Measurements from ENCODE around the gene TRIM5. TPM values are rescaled to one million over a fixed set of nuclear protein-coding genes. Genes with fewer than 3 reads are reported as not detected.

TRIM5 gene
- total RNA-seq, 6 donors from 2014 or later = 21.1 to 53.0 (median 35.9) TPM

GRCh38 chr11:5674391-5674790, 10.5 kb downstream of the TRIM5 start:
- Histone ChIP-seq H3K9me3 (no peaks in the 10 kb centered on the region), H3K27ac (no peak overlapping the region), H3K36me3 (peaks cover 8 to 54% (median 21%) of the 10 kb centered on the region in 4 donors), H3K27me3 (no peaks in the 10 kb centered on the region), H3K4me1 (no peaks in the 10 kb centered on the region), H3K4me3 (no peak overlapping the region)
- WGBS, 2 donors = 99 to 100% methylated on average over 4 of the region's 4 CpGs
- DNase-seq (no peak), ATAC-seq (ENCODE audit: low FRiP score in 2 of 2) (peak in 1 of 2 donors; percentile 6)
- TF ChIP-seq, protein P1, sequence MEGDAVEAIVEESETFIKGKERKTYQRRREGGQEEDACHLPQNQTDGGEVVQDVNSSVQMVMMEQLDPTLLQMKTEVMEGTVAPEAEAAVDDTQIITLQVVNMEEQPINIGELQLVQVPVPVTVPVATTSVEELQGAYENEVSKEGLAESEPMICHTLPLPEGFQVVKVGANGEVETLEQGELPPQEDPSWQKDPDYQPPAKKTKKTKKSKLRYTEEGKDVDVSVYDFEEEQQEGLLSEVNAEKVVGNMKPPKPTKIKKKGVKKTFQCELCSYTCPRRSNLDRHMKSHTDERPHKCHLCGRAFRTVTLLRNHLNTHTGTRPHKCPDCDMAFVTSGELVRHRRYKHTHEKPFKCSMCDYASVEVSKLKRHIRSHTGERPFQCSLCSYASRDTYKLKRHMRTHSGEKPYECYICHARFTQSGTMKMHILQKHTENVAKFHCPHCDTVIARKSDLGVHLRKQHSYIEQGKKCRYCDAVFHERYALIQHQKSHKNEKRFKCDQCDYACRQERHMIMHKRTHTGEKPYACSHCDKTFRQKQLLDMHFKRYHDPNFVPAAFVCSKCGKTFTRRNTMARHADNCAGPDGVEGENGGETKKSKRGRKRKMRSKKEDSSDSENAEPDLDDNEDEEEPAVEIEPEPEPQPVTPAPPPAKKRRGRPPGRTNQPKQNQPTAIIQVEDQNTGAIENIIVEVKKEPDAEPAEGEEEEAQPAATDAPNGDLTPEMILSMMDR (IDR thresholded peaks at IDR 0.05) = no peak
- TF ChIP-seq EP300 (IDR thresholded peaks at IDR 0.05) = no peak
- TF ChIP-seq POLR2A (IDR thresholded peaks at IDR 0.05) = no peak
- no peak for TF ChIP-seq POLR2AphosphoS5 (IDR thresholded peaks at IDR 0.05)

GRCh38 chr11:5671831-5672230, 13.0 kb downstream of the TRIM5 start:
- H3K4me3 ChIP-seq = no peak overlapping the region
- H3K9me3 ChIP-seq = no peaks in the 10 kb centered on the region
- H3K4me1 ChIP-seq = peaks cover 0 to 5% (median 0%) of the 10 kb centered on the region in 4 donors
- H3K27me3 ChIP-seq = no peaks in the 10 kb centered on the region
- DNase-seq = no peak
- TF ChIP-seq POLR2AphosphoS5 (IDR thresholded peaks at IDR 0.05) = no peak
- TF ChIP-seq EP300 (IDR thresholded peaks at IDR 0.05) = no peak
- TF ChIP-seq POLR2A (IDR thresholded peaks at IDR 0.05) = no peak
- TF ChIP-seq, protein P1 (IDR thresholded peaks at IDR 0.05) = no peak
- no peak for ATAC-seq (ENCODE audit: low FRiP score in 2 of 2)
- H3K27ac ChIP-seq = no peak overlapping the region
- peaks cover 0 to 57% (median 14%) of the 10 kb centered on the region in 4 donors for H3K36me3 ChIP-seq

- WGBS, 2 donors = 65 to 70% methylated on average over 6 of the region's 6 CpGs
Measured at GRCh38 chr11:5666402-5666793, 18.5 kb downstream of the TRIM5 start.

DNA sequence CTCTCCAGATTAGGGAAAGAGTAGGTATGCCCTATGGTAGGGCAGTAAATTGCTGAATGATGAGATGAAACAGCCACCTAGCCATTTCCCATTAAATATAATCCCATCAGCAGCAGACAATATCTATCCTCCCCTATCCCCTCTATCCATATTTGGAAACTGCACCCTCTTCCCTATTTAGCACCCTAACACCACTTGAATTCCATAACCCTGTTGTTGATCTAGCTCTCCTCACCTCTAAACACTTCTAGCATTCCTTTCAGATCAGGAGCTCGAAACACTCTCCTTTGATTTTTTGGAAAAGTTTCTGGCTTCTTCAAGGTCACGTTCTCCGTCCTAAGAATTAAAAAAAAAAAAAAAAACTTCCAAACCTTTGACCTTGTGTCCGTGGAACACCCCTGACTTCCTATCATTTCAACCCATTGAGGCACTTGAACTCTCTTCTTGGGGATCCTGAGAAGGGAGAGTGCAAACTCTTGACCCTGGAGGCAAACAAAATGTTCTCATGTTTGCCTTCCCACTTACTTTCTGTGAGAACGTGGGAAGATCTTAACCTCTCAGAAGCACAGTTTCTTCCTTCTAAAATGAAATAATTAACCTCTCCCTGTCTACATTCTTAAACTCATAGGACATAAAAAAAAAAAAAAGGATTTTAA, 19.0 kb downstream of the TRIM5 start:
- TF ChIP-seq EP300 (IDR thresholded peaks at IDR 0.05) = peak in 1 of 4 donors; percentile 5
- TF ChIP-seq POLR2A (IDR thresholded peaks at IDR 0.05) = no peak
- DNase-seq = no peak
- WGBS, 2 donors = 70% methylated on average over 5 of the region's 5 CpGs
- Histone ChIP-seq H3K9me3 (no peaks in the 10 kb centered on the region), H3K36me3 (peaks cover 0 to 69% (median 18%) of the 10 kb centered on the region in 4 donors), H3K4me3 (no peak overlapping the region), H3K4me1 (peaks cover 0 to 8% (median 3%) of the 10 kb centered on the region in 4 donors), H3K27me3 (no peaks in the 10 kb centered on the region), H3K27ac (peak overlapping the region in 2 of 4 donors; percentile 1 to 55)
- ATAC-seq (ENCODE audit: low FRiP score in 2 of 2) = peak; percentile 24 to 70

More at GRCh38 chr11:5666402-5666793, 18.5 kb downstream of the TRIM5 start:
- TF ChIP-seq POLR2A (IDR thresholded peaks at IDR 0.05) (no peak), POLR2AphosphoS5 (IDR thresholded peaks at IDR 0.05) (no peak), EP300 (IDR thresholded peaks at IDR 0.05) (no peak)
- TF ChIP-seq, protein P1 (IDR thresholded peaks at IDR 0.05) = no peak
- Histone ChIP-seq H3K36me3 (peaks cover 0 to 74% (median 19%) of the 10 kb centered on the region in 4 donors), H3K4me3 (no peak overlapping the region), H3K9me3 (no peaks in the 10 kb centered on the region), H3K27ac (peak overlapping the region in 1 of 4 donors; percentile 55), H3K27me3 (no peaks in the 10 kb centered on the region), H3K4me1 (peaks cover 0 to 8% (median 3%) of the 10 kb centered on the region in 4 donors)
- no peak for DNase-seq
- peak; percentile 14 to 49 for ATAC-seq (ENCODE audit: low FRiP score in 2 of 2)

GRCh38 chr11:5665051-5665570, 19.8 kb downstream of the TRIM5 start:
- WGBS, 2 donors = 86 to 89% methylated on average over 4 of the region's 4 CpGs
- no peak for DNase-seq
- Histone ChIP-seq H3K36me3 (peaks cover 0 to 63% (median 16%) of the 10 kb centered on the region in 4 donors), H3K4me3 (no peak overlapping the region), H3K4me1 (peaks cover 0 to 8% (median 3%) of the 10 kb centered on the region in 4 donors), H3K9me3 (no peaks in the 10 kb centered on the region), H3K27me3 (no peaks in the 10 kb centered on the region), H3K27ac (no peak overlapping the region)
- TF ChIP-seq POLR2A (IDR thresholded peaks at IDR 0.05) (no peak), POLR2AphosphoS5 (IDR thresholded peaks at IDR 0.05) (no peak), EP300 (IDR thresholded peaks at IDR 0.05) (no peak)
- TF ChIP-seq, protein P1 (IDR thresholded peaks at IDR 0.05) = no peak
- ATAC-seq (ENCODE audit: low FRiP score in 2 of 2) = no peak
